Inferior parietal cortex (tissue), 1 donor: ENCODE results near the gene TMPRSS11D.

Source experiments
- DNase-seq: peaks from one replicate; pipeline ENCODE4 v3.0.0-alpha.2; 2016; ENCODE audit errors: extremely low spot score

The TMPRSS11D gene

GRCh38 chr4:67886281-67886680 lies 2.5 kb upstream of the TMPRSS11D start:
- no peak for DNase-seq

GRCh38 chr4:67885762-67886161 lies 2.0 kb upstream of the TMPRSS11D start:
- no peak for DNase-seq

GRCh38 chr4:67884701-67885100 lies 899 bp upstream of the TMPRSS11D start:
- DNase-seq = no peak

- DNase-seq = no peak
These were observed 344 bp downstream of the TMPRSS11D start for GRCh38 chr4:67883458-67883857.

- DNase-seq = no peak
These were observed 2.8 kb downstream of the TMPRSS11D start for GRCh38 chr4:67880866-67881610.

- DNase-seq = no peak
These were observed 4.3 kb downstream of the TMPRSS11D start for GRCh38 chr4:67879486-67879885.

GRCh38 chr4:67877086-67877485 lies 6.7 kb downstream of the TMPRSS11D start:
- DNase-seq = no peak

- DNase-seq = no peak
These were observed 8.8 kb downstream of the TMPRSS11D start for GRCh38 chr4:67874986-67875385.

- no peak for DNase-seq
These were observed 10.7 kb downstream of the TMPRSS11D start for GRCh38 chr4:67873116-67873515.

GRCh38 chr4:67871867-67872266 lies 11.9 kb downstream of the TMPRSS11D start:
- peak; percentile 36 for DNase-seq

- no peak for DNase-seq
These were observed 14.1 kb downstream of the TMPRSS11D start for GRCh38 chr4:67869580-67870190.

GRCh38 chr4:67861513-67861912 lies 22.3 kb downstream of the TMPRSS11D start:
- DNase-seq = no peak

GRCh38 chr4:67853336-67853735 lies 30.5 kb downstream of the TMPRSS11D start:
- no peak for DNase-seq

- DNase-seq = no peak
These were observed 62.9 kb downstream of the TMPRSS11D start for GRCh38 chr4:67820903-67821302.

GRCh38 chr4:67810011-67810410 lies 73.8 kb downstream of the TMPRSS11D start:
- no peak for DNase-seq

GRCh38 chr4:67809502-67809901 lies 74.3 kb downstream of the TMPRSS11D start:
- DNase-seq = no peak

GRCh38 chr4:67796810-67797209 lies 87.0 kb downstream of the TMPRSS11D start:
- no peak for DNase-seq

GRCh38 chr4:67790721-67791120 lies 93.1 kb downstream of the TMPRSS11D start:
- no peak for DNase-seq

- DNase-seq = no peak
These were observed 96.5 kb downstream of the TMPRSS11D start for GRCh38 chr4:67787311-67787710.

- DNase-seq = no peak
These were observed 98.3 kb downstream of the TMPRSS11D start for GRCh38 chr4:67785528-67785927.

- DNase-seq = no peak
These were observed 104.2 kb downstream of the TMPRSS11D start for GRCh38 chr4:67779631-67780030.

GRCh38 chr4:67776746-67777145 lies 107.1 kb downstream of the TMPRSS11D start:
- no peak for DNase-seq
